Right renal cortex interstitium (tissue), 3 donors: ENCODE results near the gene EMX1. TPM values are rescaled to one million over a fixed set of nuclear protein-coding genes. Genes with fewer than 3 reads are reported as not detected.

ENCODE experiments used
- DNase-seq, 3 donors: peaks; one replicate each; pipeline ENCODE4 v3.0.0-alpha.2; 2013; ENCODE audit warnings: low read depth in 3 of 3, low spot score in 2 of 3
- polyA plus RNA-seq, 3 donors: library from polyadenylated mRNA; unstranded; fragments of 120-200 nt; gene quantifications; one replicate each; pipeline ENCODE4 v1.2.1, GENCODE V29; 2013; ENCODE audit not compliant: insufficient read length in 3 of 3

EMX1 gene
- polyA plus RNA-seq, 3 donors: 42.0 to 47.6 (median 42.9) TPM

DNA sequence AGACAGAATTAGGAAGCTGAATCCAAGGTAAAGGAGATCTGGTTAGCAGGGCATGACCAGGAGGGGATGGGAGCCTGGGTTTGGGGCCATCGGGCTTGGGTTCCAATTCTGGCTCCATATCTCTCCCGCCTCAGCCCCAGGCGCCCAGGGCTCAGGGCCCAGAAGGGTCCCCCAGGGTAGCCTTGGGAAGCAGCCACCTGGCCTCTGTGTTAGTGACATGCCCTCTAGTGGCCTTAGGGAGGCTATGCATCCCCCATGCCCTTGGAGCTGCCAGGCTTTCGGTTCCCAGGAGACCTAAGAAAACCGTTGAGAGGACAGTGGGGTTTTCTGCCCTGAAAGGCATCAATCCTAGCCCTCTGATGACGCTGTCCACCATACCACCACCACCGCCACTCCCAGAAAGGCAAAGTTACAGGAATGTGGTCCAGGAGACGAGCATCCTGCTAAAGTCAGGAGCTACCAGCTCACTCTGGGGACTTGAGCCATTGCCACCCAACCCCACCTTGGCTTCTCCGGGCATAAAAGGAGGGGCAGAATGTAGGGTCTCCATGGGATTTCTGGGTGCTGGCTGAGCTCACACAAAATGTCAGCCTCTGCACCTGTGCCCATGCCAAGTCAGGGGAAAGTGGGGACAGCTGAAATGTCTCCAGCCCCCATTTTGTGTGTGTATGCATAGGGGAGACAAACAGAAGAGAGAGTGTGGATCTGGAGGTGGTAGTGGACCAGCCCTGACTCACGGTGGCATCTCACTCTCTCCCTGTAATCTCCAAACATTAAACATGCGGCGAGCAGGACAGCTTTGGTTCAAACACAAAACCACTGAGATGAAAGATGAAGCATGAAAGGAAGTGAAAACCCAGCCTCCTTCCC, 56.5 kb downstream of the EMX1 start:
- no peak for DNase-seq

DNA sequence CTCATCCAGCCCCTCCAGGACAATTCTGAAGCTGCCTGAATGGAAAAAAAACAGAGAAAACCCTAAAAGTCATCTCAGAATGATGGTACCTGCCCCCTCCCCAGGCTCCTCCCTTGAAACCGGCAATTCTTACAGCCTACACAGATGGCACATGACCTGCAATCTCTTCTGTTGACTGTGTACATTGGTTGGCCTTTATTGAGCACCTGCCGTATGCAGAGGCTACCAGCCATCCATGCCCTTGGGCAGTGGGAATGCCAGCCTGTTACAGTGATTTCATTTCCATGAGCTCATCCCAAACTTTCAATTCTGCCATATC, 57.1 kb downstream of the EMX1 start:
- no peak for DNase-seq

DNA sequence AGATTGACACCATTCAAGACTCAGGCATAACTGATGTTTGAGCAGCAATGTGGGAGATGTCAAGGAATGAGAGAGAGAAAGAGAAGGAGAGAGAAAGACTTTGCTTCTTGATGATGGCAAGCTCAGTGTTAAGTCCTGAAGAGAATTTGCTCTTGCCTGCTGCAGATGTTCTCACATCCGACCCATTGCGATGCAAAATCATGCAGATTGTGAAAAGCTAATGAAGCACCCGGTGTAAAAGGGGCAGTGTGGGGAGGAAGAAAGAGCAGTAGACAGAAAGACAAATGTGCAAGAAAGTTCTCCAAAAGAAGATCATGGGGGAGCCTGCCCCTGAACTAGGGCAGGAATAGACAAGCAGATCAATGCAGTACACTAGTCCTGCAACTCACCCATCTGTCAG, 57.7 kb downstream of the EMX1 start:
- DNase-seq: no peak

DNA sequence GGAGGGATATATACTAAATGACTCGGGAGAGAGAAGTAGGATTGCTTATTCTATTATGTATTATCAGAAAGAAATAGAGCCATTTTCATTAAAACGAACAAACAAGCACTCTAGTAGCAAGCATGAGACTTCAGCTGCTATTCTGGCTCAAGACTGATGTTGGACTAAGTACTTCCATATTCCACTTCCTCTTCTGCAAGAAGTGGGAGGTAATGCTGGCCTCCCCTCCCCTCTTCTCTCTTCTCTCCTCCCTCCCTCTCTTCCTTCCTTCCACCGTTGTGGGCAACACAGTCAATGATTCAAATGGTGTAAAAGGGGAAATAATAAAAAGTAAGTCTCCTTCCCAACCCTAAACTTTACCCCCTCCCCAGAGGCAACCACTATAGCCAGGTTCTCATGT, 62.6 kb downstream of the EMX1 start:
- DNase-seq: no peak

DNA sequence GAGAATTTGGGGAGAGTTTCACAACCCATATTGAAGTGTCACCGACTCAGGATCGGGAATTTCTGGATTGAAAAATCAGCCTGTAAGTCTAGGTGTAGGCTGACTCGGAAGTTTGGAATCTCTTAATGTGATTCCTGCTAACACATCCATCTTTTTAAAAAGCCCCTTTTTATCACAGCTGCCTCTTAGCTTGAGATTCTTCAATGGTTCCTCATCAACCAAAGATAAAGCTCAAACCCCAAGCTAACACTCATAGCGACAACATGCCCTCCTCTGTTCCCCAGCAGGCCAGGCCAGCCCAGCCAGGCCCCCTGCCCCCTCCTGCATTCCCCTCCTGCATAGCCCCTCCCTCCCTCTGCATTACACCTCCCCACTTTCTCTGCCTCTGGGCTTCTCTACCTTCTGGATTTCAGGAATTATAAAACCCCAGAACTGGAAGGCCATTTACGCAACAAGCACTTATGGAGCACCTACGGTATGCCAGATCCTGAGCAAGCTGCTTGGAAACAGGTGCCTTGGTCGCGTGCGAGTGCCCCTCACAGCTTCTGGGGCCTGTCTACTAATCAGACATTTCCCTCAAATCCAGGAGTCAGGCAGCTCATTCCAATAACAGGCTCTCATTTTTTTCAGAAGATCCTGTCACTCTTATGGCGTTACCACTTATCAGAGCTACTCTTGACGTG, 63.4 kb downstream of the EMX1 start:
- no peak for DNase-seq

DNA sequence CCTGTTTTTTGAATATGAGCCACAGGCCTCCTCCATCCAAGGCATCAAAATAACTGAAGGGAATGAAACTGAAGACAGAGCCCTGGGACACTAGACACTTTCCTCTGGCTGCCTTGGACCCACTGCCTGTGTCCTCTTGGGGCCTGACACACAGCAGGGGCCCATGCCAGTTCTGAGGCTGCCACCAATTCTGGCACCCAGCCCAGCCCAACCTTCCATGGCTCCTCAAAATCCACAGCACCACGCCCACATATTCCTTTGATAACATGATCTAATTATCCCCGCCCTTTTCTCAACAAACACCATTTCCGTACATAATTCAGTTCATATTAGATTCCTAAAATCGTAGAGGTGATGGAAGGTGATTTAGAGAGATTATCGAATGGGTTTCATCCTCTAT, 64.2 kb downstream of the EMX1 start:
- no peak for DNase-seq

DNA sequence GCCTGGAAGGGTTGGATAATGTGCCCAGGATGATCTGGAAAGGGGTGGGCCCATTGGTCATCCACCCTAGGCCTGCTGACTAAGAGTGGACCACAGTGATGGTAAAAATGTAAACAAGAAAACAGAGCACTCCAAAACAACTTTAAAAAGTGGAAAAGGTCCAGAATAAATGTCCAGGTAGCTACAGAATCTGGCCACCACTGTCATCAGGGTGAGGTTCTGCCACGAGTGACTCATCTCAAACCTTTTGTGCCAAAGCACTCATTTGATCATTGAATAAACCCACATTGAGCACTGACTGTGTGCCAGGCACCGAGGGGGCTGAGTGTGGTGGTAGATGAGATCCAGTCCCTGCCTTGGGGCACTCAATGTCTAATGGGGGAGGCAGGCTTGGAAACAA, 64.9 kb downstream of the EMX1 start:
- no peak for DNase-seq

DNA sequence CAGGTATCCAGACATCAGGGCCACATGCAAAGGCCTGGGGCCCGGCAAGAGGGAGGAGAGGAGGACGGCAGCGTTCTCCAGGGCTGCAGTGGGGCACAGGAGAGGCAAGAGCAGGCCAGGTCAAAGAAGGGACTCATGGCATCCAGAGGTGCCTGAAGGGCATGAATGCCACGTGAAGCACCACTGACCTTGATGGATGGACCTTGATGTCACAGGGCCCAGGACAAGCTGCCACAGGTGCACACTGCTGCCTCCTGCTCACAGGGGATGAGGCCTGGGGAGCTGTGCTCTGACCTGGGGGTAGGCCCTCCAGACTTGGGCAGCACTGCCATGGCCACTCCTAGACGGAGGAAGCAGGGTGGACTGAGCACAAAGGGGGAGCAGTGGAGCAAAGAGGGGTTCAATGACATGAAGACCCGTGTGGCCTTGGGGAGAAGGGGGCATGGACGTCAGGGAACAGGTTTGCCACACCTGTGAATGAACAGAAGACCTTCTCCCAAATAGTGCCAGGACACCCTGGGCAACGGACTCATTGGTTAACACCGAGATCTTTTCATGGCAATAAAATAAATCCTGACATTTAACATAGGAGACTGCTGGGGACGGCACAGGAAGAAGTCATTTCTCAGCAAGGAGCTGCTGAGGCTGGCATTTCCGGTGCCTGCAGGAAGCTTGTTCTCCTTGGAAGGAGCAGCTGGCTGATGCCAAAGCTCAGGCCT, 65.6 kb downstream of the EMX1 start:
- no peak for DNase-seq

DNA sequence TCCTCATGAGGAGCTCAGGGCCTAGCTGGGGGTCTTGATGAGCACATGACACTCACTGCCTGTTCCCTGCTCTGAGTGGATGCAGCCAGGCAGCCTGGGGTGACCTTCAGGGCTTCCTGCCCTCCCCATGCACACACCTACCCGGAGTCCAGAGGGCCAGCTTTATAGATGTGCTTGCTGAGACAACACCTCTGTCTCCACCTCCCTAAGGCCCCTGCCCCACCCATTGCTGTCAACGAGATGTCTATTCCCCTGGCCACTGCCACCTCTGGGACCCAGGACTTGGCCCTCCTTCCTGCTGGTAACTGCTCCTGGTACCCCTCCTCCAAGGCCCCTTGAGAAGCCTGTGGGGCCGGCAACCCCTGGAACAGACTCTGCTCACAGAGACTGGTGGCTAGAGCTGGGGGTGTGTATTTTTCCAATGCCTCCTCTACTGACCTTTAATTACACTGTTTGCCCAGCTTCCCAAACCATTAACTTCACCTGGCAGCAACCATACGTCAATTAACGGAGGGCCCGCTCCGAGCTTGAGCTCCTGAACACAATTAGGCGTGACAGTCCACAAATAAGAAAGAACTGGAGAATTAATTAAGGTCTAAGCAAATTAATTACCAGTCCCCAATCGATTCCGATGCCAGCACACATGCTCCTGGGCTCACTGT, 66.3 kb downstream of the EMX1 start:
- no peak for DNase-seq

DNA sequence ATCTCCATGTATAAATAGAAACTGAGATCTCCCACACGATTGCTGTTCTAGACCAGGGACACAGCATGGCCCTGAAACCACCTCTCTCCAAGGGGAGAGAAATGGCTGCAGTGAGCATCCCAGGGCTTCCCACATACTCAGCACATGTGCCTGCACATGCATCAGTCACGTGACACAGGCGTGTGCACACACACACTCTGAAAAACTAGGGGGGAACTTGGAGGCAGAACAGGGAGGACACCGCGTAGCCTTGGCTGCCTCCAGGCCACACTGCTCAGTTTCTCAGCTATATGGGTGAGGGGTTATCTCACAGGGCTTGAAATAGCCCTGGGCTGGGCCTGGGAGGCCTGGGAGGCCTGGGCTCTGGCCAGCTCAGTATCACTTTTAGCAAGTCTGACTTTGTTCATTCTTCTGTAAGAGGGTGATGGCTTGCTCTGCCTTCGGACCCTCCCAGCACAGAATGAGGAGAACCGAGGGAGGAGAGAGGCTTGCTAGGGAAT, 66.9 kb downstream of the EMX1 start:
- DNase-seq: no peak

Other genes starting within 250 kb of the EMX1 start
- 10 to 100 TPM; 23.6 to 25.8 (median 24.0) TPM for gene EXOC6B, start 91.5 kb upstream of the EMX1 start, polyA plus RNA-seq
- gene SPR, start 30.1 kb upstream of the EMX1 start, polyA plus RNA-seq: 10 to 100 TPM; 10.4 to 14.5 (median 13.6) TPM
- gene SFXN5, start 154.2 kb downstream of the EMX1 start, polyA plus RNA-seq: 10 to 100 TPM; 23.2 to 25.7 (median 23.9) TPM
- gene RAB11FIP5, start 195.4 kb downstream of the EMX1 start, polyA plus RNA-seq: 10 to 100 TPM; 39.9 to 45.0 (median 40.3) TPM